SW480 (cell line): Measurements from ENCODE around the gene FAIM2.
A peak's percentile ranks its signal among the peaks of the same experiment; 100 is the strongest.

Experiments
- DNase-seq: peaks from one replicate; pipeline ENCODE4 v3.0.0-alpha.2; 2016; ENCODE audit warnings: low spot score

Gene FAIM2

DNA sequence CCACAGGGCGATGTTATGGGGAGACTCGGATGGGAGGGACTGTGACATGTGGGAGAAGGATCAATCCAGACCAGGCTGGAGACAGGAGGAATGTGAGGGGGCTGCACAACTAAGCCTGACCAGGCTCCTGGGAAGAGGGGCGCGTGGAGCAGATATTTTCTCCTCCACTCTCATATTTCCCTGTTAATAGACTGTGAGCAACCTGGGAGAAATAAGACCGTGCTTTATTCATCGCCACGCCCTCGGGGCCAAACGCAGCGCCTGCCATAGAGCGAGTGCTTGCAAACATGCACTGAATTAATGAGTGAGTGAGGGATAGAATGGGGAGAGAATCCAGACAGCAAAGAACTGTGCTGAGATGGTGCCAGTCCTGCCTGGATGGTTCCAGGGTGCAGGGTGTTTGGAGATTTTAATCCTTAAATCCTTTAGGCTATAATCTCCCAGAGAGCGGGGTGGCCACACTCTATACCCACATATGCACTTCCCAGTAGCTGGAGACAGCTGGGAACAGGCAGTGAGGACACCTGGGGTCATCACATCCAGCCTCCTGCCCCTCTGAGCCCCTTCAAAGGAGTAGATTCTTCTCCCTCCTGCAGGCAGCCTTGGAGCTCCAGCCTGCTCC is 13.6 kb upstream of the FAIM2 start:
- DNase-seq, result no peak

GRCh38 chr12:49916129-49916919 is 12.6 kb upstream of the FAIM2 start:
- DNase-seq, result no peak

DNA sequence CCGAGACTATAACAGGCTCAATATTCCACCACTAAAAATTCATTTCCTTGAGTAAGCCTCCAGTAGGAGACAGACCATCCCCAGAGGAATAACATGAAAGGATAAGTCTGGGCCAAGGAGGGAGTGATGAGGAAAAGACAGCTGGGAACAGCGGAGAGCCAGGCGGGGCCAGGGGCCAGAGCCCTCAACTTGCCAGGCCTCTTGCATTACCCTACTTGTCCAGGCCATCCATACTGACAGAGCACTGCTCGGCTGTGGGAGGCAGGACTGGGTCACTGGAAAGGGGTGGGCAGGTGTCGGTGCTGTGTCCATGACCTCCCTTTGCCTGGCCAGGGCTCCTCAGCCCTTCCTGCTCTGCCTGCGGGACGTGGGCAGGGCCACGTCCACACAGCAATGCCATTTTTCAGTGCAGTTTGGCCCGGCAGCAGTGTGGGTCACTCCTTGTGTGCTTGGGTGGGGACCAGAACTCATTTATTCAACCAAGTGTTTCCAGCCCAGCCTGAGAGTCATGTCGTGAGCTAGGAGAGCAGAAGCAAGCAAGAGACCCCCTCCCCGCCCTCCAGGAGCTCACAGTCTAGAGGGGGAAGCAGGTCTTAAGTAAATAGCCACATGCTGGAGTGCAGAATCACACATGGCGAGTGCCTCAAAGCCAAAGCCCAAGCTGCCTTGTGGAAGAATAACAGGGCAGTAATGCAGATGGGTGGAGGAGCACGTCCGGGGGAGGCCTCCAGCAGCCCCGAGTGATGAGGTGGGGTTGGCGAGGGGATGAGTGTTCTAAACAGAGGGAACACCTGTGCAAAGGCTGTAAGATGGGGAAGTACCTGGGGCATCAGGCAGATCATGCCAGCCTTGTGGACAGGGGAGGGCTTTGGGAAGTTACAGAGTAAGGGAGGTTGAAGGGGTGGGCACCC is 8.9 kb upstream of the FAIM2 start:
- no peak for DNase-seq

- no peak for DNase-seq
Measured at GRCh38 chr12:49911213-49911605, 7.5 kb upstream of the FAIM2 start.

DNA sequence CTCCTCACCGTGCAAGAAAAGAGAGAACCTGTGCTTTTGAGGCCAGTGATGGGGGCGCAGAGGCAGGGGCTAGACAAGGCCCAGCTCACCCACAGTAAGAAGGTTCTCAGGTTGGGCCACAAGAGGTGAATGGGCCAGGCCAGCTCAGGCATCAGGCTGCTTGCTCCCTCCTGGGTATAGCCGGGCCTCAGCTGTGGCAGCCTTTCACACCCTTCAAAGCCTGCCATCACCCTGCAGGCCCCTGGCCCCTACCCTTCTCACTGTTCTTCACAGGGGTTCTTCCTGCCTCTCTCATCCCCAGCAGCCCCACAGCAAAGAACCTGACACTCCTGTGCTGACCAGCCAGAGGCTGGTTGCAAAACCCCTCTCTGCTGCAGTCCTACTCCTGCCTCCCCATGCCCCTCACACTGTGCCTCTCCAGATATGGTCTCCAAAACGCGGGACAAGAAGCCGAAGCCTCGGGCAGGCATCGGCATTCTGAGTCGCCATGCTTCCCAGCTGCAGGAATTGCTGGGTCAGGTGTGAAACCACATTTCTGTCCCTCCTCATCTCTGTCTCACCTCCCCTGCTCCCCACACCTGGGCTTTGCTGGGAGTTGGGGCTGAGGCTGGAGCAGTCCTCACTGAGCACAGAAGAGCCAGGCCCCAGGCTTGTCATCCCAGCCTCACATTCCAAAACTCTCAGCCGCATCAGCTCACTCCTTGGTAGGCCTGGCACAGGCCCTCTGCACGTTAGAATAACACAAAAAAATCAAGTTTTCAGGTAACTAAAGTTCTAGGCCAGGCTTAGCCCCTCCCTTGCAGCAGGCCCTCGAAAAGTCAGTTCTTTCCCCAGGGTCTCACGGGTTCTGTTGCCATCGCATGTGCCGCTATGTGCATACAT is 6.9 kb upstream of the FAIM2 start:
- DNase-seq, result no peak

DNA sequence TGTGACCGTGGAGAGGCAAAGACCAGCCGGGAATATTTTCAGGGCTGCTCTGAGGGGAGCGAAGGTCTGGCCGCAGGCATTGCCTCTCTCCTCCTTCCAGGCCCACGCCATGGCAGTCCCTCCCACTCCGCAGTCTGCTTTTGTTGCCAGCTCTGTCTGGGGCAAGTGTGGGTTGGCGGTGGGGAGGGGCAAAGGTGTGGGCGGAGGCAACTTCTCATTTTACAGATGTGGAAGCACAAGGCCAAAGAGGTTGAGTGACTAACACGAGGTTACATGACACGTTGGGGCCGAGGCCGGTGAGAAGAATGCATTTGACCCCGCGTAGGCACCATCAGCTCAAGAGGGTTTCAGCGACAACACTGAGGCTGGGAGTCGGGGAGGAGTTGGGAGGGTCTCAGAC is 6.1 kb upstream of the FAIM2 start:
- peak; percentile 90 for DNase-seq

DNA sequence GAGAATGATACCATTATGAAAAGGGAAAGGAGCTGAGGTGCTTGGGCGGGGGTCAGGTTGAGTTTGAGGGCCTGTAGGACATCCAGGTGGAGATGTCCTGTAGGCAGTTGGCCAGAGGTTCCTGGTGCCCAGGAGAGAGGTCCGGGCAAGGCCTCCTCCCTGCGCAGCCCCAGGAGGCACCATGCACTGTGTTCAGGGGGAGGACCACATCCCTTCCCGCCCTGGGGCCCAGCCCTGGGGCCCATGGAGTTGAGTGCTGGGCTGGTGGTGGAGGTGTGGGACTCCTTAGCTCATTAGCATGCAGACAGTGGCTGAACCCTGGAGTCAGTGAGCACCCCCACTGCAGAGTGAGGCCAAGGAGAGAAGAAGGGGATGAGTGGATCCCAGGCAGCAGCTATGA is 5.7 kb upstream of the FAIM2 start:
- DNase-seq, result no peak

DNA sequence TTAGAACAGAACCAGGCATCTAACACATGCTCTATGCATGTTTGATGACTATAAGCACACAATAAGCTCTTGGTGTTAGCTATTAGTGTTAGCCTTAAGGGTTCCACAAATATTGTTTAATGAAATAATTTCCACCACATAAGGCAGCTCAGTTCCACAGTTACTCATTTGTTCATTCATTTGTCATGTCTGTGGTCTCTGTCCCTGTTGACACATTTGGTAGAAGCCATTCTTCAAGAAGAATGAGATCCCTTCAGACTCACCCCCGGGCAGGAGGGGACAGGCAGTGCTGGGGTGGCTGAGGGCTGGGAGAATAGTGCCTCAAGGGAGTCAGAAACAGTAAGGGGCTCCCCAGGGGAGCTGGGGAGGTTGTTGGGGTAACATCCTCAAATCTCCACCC is 3.7 kb upstream of the FAIM2 start:
- DNase-seq, result no peak

DNA sequence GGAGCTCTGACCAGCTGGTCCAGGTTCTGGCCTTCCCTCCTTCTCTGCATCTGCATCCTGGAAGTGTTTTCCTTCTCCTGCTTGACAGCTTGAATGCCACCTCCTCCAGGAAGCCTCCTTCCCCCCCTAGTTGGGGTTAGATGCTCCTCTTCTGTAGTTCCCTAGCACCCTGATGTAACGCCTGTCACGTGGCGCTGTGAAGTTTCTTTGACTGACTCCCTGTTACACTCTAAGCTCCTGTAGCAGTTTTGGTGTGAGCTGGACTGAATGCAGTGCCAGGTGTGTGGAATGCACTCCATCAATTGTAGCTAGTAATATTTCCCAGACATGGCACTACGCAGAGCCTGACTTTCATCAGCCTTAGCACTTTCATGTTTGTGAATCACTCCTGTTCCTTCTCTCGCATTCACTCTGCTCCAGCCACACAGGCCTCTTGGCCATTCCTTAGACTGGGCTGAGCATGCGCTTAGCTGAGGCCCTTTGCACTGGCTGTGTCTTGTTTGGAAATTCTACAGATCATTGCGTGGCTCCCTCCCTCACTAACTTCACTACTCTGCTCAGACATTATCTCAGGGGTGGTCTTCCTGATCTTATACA is 2.1 kb upstream of the FAIM2 start:
- DNase-seq, result no peak

DNA sequence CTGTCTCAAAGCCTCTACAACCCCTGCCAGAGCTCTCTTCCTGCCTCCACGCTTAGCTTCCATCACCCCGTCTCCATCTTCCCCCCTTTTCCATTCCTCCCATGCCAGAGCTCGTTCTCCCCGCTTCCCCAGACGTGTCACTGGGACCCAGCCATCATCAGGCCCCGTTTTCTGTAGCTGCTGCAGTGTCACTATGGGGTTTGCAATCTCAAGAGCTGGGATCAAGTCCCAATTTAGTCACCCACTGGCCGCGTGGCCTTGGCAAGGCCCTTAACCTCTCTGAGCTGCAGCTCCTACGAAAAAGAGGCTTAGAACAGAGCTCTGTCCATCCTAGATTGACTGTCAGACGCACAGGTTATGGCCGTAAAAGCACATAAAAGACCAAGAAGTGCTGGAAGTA is 901 bp upstream of the FAIM2 start:
- DNase-seq, result no peak

DNA sequence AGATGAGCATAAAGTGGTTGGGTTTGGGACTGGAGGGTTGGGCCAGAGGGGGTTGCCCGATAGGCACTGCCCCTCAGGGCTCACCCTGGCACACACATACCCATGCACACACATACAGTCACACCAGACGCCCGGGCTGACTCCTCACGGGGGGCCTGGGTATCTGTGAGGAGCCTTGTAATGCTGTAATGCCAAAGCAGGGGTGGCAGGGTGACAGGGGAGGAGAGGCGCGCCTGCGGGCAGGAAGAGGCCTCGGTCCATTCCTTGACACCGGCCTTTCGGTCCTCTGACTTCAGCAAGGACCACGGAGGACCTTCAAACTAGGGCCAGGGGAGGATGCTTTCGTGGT is 375 bp downstream of the FAIM2 start:
- no peak for DNase-seq

DNA sequence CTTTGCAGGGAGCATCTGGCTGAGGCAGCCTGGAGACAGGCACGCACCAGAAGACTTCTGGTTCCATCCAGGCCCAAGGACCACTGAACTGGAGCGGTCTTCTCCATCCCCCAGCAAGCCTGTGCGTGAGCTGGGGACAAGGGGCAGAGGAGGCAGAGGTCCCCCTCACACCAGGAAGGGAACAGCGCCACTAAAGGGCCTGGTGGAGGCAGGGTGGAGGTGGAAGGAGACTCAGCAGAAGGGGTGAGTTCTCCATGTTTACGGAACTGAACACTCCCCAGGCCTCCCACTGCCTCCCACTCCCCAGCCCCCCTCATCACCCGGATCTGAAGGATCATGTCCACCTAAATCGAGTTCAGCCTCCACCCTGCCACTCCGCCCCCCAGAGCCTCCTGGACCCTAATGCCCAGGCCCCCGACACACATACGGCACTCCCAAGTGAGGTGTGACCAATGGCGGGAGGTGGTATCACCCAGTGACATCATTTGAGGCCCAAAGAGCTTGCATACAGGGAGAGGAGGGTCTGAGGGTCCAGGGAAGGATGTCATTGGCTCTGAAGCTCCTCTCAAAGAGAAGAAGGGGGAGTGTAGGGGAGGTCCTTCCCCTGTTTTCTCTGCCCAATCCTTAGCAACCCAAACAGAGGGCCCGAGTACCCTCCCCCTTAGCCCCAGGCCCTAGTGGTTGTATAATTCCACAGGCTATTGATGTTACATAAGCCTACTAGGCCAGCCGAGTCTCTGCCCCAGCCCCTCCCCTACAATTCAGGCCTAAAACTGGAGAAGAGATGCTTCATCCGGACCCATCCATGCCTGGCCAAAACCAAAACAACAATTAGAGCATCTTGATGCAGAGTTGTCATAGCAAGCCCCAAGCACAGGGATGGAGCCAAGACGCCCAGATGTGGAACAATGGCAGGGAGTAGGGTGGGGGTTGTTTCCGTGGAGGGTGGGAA is 1.0 kb downstream of the FAIM2 start:
- no peak for DNase-seq

GRCh38 chr12:49901986-49902385 is 1.7 kb downstream of the FAIM2 start:
- no peak for DNase-seq

DNA sequence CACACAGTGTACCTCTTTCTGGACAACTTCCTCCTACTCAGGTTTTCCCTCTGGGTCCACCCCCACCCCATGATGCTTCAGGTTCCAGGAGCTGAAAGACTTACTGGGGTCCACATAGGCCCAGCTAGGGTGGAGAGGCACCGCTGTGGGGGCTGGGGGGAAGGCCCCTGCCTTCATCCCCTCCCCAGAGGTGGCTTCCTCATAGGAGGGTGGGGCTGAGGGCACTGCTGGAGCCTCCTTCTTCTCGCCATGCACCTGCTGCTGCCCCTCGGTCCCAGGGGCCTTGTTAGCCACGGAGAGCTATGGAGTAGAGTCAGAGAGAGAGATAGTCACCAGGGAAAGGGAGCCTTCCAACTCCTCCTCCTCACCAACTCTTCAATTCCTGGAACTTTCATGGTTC is 2.7 kb downstream of the FAIM2 start:
- no peak for DNase-seq

DNA sequence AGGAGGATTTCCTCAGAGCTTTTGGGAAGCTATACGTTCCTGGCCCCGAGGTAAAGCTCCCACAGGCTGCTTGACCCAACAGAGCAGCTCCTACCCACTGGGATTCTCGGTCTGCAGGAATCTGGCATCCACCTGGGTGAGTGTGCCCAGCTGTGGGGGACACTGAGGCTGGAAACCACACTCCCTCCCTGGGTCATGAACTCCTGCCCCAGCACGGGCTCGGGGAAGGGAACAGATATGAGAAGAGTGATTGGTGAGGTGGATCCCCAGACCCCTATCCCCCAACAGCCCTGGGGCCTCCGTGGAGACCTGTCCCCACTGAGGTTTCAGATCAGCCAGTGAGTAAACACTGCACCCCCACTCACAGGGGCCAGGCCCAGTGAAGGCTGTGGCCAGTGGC is 3.3 kb downstream of the FAIM2 start:
- DNase-seq, result no peak

GRCh38 chr12:49899921-49900320 is 3.8 kb downstream of the FAIM2 start:
- DNase-seq, result no peak

GRCh38 chr12:49899286-49899843 is 4.3 kb downstream of the FAIM2 start:
- DNase-seq, result no peak

GRCh38 chr12:49897276-49897675 is 6.4 kb downstream of the FAIM2 start:
- no peak for DNase-seq

- DNase-seq, result no peak
Measured at GRCh38 chr12:49895773-49896172, 7.9 kb downstream of the FAIM2 start.

DNA sequence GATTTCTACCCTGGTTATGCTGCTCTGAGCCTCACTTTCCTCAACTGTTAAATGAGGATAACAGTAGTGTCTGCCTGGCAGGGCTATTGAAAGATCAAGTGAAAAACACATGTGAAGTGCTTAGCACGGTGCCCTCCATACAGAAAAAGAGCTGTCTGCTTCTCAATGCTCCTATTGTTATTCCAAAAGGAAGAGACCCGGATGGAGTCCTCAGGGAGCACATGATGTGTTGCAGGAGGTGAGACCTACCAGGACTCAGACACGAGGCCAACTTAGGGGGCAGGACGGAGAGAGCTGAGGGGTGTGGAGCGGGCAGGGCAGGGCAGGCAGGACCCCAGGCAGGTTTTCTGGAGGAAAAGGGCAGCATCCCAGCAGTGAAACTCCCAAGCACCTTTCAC is 8.9 kb downstream of the FAIM2 start:
- no peak for DNase-seq
